H1 (cell line): ENCODE measurements around the gene ARHGEF25. TPM values are rescaled to one million over a fixed set of nuclear protein-coding genes. Genes with fewer than 3 reads are reported as not detected.

ENCODE experiments used
- EP300 ChIP-seq, 2 experiments: IDR thresholded peaks; 1 replicate in 1 of 2; 2 replicates in 1 of 2; pipeline ENCODE4 v1.6.1; 2011 to 2012; ENCODE audit warnings: low read depth in 2 of 2, low read length in 2 of 2, mild to moderate bottlenecking in 2 of 2, borderline replicate concordance in 1 of 2, inconsistent platforms in 1 of 2, moderate library complexity in 1 of 2
- KDM1A ChIP-seq: fragments of 200-600, 300-600 bp; sonication (generic); IDR thresholded peaks from 2 replicates; pipeline ENCODE4 v1.7.1; 2016; ENCODE audit warnings: mild to moderate bottlenecking, low read length, borderline replicate concordance
- RXRA ChIP-seq: IDR thresholded peaks from 2 replicates; pipeline ENCODE4 v1.6.1; 2011; ENCODE audit warnings: low read depth, mild to moderate bottlenecking, low read length, moderate library complexity; ENCODE audit not compliant: insufficient read depth
- SP2 ChIP-seq: IDR thresholded peaks from 2 replicates; pipeline ENCODE4 v1.6.1; 2012; ENCODE audit warnings: mild to moderate bottlenecking, low read length, inconsistent platforms
- ZNF274 ChIP-seq: IDR thresholded peaks from 2 replicates; pipeline ENCODE4 v1.7.0; 2012; ENCODE audit warnings: low read length, borderline replicate concordance; ENCODE audit errors: extremely low read depth
- polyA plus RNA-seq, 7 experiments: library from polyadenylated mRNA; depleted of rRNA in 3 of 7; stranded (reverse) in 5 of 7; unstranded in 2 of 7; fragments of >200 nt in 5 of 7; fragments of 200-250 nt in 2 of 7; gene quantifications; 1 replicate in 5 of 7; 2 replicates in 1 of 7; 4 replicates in 1 of 7; pipeline versions ENCODE4 v1.2.1 to v1.2.3, GENCODE V29; 2011 to 2013; ENCODE audit warnings: missing spikeins in 2 of 7, mixed read lengths in 2 of 7
- total RNA-seq: library from RNA; stranded (reverse); fragmentation: NEBNext Ultra II Directional; extraction: Animal tissue kit (Norgen Biotek cat#: 25700); gene quantifications from 2 replicates; pipeline ENCODE4 v1.2.1, GENCODE V29; 2021

Gene ARHGEF25
- total and polyA plus RNA-seq, 2 of the 8 experiments (the other 6 are each of a cell fraction or from before 2014, with no cell fraction given) = 5.9 to 8.8 TPM

- no peak for TF ChIP-seq SP2
- no peak for TF ChIP-seq RXRA
- no peak for TF ChIP-seq EP300 (IDR thresholded peaks at IDR 0.05; ENCODE audit: borderline replicate concordance in 1 of 2, low read depth in 2 of 2, low read length in 2 of 2)
- TF ChIP-seq ZNF274 = no peak
- TF ChIP-seq KDM1A = no peak
Observed at GRCh38 chr12:57640175-57641042, 29.2 kb downstream of the ARHGEF25 start (continued).
